Right ventricle myocardium inferior (tissue), 1 donor: ENCODE results near the gene PROSER1. TPM values are rescaled to one million over a fixed set of nuclear protein-coding genes. Genes with fewer than 3 reads are reported as not detected.
"Not testable (repeated sequence)": the region's sequence is repeated elsewhere in the genome, so short reads cannot be mapped to it uniquely, and the experiment has no call there.

Source experiments
- ATAC-seq: fragments of 200-7000 bp; cut with Tn5 transposase; one replicate; pipeline ENCODE4 v1.9.1; 2020; ENCODE audit warnings: mild to moderate bottlenecking, moderate library complexity
- DNase-seq: peaks from one replicate; pipeline ENCODE4 v3.0.0; 2021; ENCODE audit errors: missing footprints
- intact Hi-C: fragments of 100-400 bp; cut with DNase I; formaldehyde crosslinking; loops from one replicate; pipeline ENCODE4 v1.11.0; 2022
- long read RNA-seq: library from polyadenylated mRNA; unstranded; transcript quantifications from one replicate; pipeline ENCODE4 v2.0.0, GENCODE V29; 2021
- total RNA-seq: library from RNA; stranded (reverse); fragmentation: NEBNext Ultra II Directional; extraction: Animal tissue kit (Norgen Biotek cat#: 25700); gene quantifications from one replicate; pipeline ENCODE4 v1.2.1, GENCODE V29; 2021
- donor health status: DM: no; HTN: yes; CAD: no; lungs with severe emphysema.

PROSER1 gene
- total RNA-seq, result 15.9 TPM
- long read RNA-seq, full-length matches to known transcripts, result 4 of 5 reads
- long read RNA-seq, partial matches to known transcripts, result 0 of 5 reads
- long read RNA-seq, other reads (novel, unspliced or antisense), result 1 of 5 reads

DNA sequence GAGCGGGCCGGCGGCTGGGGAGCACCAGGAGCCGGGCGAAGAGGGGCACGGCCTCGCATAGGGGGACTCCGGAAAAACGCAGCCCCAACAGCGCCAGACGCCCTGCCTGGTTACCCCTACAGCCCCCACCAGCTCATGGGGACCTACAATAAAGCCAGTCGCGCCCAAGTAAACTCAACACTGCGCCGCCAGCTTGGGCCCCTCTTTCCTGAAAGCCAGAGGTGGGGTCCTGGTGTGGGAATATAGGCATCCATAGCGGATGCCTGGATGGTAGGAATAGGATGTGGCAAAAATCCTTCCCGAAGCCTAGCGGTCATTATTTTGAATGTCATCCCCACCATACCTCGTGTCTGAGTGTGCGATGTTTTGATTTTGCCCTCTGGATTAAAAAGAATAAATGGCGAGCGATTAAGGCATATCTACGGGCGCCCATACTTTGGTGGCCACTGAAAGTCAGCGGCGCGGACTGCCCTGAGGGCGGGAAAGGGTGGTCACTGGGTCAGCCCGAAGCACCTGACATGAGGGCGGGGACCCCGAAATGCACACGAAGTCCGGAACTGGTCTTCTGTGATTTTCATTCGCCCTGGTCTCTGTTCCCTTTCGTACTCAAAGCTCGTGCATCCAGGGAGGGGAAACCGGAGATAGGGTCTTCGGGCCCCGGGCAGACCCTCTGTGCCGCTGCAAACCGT is at the start of gene PROSER1, which contains the start of gene NHLRC3:
TSS of gene PROSER1 (minus strand) at position 210 of the 689 bp plus-strand sequence. CDS start 847 bp downstream, outside the sequence.
TSS of gene NHLRC3 (plus strand) at position 577 of the 689 bp plus-strand sequence. CDS start 184 bp downstream, outside the sequence.
- peak; percentile 94 for DNase-seq
- ATAC-seq, result peak; percentile 96
- intact Hi-C loops, result loop anchor here (10.0 kb wide), 1 partner anchor 1737 kb away; the partner anchor contains the start of gene MRPS31

- ATAC-seq, intact Hi-C loops, DNase-seq: not testable (repeated sequence)
Observed at GRCh38 chr13:39086251-39086945, 48.5 kb upstream of the PROSER1 start.

DNA sequence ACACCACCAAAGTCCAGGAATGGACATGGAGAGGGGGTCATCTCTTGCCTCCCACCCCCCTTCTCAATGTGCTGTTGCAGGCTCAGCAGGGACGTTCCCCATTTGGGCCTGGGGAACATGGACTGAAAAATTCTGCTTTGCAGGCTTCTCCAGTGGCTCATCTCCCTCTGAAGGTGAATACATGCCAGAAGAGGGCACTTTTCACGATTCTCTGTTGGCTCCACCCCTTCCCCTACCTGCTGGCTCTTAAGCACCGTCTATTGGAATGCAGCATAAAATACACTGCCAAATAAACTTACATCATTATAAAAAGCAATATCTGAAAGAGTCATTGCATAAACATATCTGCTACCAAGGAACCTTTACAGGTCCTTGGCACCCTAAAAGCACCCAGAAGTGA is 36.1 kb upstream of the PROSER1 start:
- no peak for DNase-seq
- intact Hi-C loops, result no loop called here
- ATAC-seq, result no peak

- intact Hi-C loops, result no loop called here
- ATAC-seq (no peak), DNase-seq (no peak)
Observed at GRCh38 chr13:39072842-39073241, 35.0 kb upstream of the PROSER1 start.

DNA sequence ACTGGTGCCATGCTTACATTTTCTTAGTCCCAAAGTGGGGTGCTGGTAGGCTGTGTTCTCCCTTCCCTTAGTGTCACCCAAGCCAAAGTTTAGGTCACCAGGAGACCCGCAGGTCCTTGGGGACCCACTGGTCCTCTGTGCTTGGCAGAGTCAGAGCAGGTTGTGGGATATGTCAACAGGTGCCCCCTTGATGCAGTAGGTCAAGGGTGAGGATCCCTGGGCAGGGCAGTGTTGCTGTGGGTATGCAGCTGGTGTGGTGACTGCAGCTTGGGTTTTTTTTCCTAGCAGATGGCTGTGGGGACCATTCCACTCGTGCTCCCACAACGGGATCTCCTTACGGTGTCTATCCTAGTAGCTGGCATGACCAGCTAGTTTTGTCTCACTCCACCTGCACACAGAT is 24.1 kb upstream of the PROSER1 start:
- DNase-seq (no peak), ATAC-seq (no peak)
- intact Hi-C loops, result no loop called here

DNA sequence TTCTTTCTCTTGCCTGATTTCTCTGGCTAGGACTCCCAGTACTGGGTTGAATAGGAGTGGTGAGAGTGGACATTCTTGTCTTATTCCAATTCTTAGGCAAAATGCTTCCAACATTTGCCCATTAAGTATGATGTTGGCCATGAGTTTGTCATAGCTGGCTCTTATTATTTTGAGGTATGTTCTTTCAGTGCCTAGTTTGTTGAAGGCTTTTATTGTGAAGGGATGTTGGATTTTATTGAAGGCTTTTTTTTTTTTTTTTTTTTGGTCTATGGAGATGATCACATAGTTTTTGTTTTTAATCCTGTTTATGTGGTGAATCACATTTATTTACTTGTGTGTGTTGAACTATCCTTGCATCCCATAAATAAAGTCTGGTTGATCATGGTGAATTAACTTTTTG is 20.2 kb upstream of the PROSER1 start:
- intact Hi-C loops, result loop anchor here (10.0 kb wide), 1 partner anchor 87 kb away; no protein-coding TSS in a partner anchor
- DNase-seq (no peak), ATAC-seq (no peak)

- ATAC-seq, result no peak
- no peak for DNase-seq
- intact Hi-C loops, result loop anchor here (10.0 kb wide), 1 partner anchor 89 kb away; no protein-coding TSS in a partner anchor
Observed at GRCh38 chr13:39056018-39056417, 18.1 kb upstream of the PROSER1 start.

DNA sequence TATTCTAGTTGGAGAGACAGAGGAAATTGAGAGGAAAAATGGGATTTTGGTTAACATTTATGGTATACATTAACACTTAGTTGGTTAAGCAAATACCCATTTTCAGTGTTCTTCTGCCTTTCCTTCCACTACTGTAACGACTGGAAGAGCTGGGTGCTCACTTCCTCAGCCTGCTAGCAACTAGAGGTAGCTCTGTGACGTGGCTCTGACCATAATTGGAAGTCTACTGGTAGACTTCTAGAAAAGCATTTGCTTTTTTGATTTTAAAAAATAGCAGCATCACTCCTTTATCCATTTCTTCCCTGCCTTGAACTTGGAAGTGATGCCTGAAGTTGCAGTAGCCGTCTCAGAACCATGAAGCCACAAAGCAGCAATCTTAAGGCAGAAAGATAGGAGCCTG is 16.2 kb upstream of the PROSER1 start:
- ATAC-seq, result no peak
- DNase-seq, result no peak
- intact Hi-C loops, result loop anchor here (5.0 to 10.0 kb wide), 4 partner anchors 91 to 623 kb away; no protein-coding TSS in a partner anchor

- intact Hi-C loops, result loop anchor here (5.0 to 10.0 kb wide), 4 partner anchors 92 to 624 kb away; no protein-coding TSS in a partner anchor
- ATAC-seq (no peak), DNase-seq (peak; percentile 8)
Observed at GRCh38 chr13:39052944-39053343, 15.1 kb upstream of the PROSER1 start.

GRCh38 chr13:39051157-39051556 is 13.3 kb upstream of the PROSER1 start:
- intact Hi-C loops, result loop anchor here (5.0 to 10.0 kb wide), 4 partner anchors 94 to 626 kb away; no protein-coding TSS in a partner anchor
- DNase-seq, result no peak
- ATAC-seq, result no peak

DNA sequence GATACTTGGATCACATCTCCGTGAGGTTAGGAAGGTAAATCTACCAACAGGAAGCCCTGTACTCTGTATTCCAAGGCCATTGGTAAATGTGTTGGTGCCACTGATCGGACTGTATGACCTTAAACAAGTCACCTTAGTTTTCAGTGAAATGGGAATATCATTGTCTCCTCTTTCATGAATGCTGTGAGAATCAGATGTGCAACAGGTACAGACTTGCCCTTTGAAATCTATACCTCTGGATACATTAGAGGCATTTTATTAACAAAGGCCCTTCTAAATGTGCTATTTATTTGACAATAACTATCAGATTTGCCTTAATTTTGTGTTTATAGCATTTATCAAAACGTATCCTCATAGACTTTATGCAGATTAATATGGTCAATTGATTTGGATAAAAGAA is 11.4 kb upstream of the PROSER1 start:
- intact Hi-C loops, result no loop called here
- no peak for ATAC-seq
- no peak for DNase-seq

DNA sequence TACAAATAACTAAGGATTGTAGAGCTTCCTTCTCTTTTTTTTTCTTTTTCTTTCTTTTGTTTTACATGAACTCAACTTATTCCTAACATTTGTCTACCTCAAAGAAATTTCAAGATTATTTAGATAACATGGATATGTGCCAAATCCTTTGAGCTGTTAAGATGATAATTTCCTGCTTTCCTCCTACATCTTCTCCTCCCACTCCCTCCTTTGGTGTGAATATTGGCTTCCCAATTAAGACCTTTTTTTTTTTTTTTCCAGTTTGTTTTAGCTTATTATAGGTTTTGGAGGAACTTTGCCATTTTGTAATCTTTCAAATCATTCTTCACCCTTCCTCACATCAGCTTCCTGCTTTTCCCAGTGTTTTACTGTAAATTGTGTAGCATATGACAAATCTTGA is 10.9 kb upstream of the PROSER1 start:
- intact Hi-C loops, result no loop called here

DNA sequence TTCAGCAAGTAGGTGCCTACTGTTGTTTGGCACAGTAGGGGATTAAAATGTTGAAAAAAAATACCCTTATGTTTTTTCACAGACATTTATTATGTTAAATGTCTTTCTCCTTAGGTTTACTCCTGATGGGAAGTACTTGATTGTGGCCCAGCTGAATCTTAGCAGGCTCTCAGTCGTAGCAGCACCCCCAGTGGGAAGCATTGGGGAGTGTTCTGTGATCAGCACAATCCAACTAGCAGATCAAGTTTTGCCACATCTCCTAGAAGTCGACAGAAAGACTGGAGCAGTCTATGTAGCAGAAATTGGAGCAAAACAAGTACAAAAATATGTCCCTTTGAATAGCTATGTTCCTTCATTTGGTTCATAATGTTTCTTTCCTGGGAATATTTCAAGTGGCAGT is 9.7 kb upstream of the PROSER1 start:
- intact Hi-C loops, result no loop called here
- ATAC-seq (no peak), DNase-seq (no peak)

More for the DNA sequence above, 10.9 kb upstream of the PROSER1 start:
- ATAC-seq (no peak), DNase-seq (no peak)

DNA sequence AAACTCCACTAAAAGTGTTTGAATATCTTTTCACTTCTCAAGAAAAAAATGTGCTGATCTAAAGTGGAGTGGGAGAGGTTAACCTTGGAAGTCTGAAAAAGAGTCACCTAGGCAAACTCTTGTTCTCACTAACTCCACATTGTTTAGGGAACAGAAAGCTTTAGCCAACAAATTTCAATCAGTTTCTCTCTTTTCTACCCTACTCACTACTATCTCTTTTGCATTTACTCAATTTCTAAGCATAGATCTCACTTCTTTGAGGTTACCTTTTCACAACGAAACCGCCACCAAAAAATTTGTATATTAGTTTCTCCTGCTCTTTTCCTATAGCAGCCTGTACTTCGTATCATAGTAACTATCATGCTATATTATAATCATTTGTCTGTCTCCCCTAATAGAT is 6.6 kb upstream of the PROSER1 start:
- DNase-seq, result no peak
- intact Hi-C loops, result no loop called here
- ATAC-seq, result no peak

DNA sequence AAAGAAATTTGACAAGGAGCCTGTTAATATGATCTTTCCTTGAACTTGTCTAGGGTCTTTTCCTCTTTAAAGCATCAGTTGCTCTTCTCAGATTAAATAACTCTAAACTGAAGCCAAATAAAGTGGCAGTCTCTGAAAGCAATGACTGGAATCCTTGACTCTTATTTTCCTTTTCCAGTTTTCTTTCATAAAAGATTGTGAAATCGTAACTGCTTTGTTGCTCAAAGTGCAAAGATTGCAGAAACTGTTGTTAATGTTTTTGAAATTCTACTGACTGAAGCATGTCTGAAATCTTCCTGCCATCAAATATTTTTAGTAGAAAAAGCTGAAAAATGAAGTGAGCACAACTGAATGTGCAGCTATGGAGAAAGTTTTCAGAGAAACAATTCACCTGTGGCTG is 2.3 kb upstream of the PROSER1 start:
- DNase-seq (no peak), ATAC-seq (no peak)
- intact Hi-C loops, result no loop called here

DNA sequence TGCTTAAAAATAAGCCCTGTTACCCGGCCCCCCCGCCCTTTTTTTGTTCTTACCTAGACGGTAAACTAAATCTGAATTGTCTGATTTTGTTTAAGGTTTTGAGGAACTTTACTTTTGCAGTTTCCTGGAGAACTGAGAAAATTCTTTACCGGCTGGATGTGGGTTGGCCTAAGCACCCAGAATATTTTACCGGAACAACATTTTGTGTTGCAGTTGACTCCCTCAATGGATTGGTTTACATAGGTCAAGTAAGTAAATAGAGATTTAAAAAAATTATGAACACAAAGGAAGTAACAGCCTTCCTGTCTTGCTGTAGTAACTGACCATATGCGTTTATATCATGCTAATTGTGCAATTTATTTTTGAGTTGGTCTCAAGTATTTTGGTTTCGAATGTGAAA is 1.2 kb upstream of the PROSER1 start:
- no peak for DNase-seq
- intact Hi-C loops, result loop anchor here (10.0 kb wide), 1 partner anchor 1736 kb away; the partner anchor contains the start of gene MRPS31
- ATAC-seq, result no peak

- DNase-seq (peak; percentile 68), ATAC-seq (peak; percentile 15)
- intact Hi-C loops, result loop anchor here (10.0 kb wide), 1 partner anchor 1736 kb away; the partner anchor contains the start of gene MRPS31
Observed at GRCh38 chr13:39038569-39039030, 711 bp upstream of the PROSER1 start.

DNA sequence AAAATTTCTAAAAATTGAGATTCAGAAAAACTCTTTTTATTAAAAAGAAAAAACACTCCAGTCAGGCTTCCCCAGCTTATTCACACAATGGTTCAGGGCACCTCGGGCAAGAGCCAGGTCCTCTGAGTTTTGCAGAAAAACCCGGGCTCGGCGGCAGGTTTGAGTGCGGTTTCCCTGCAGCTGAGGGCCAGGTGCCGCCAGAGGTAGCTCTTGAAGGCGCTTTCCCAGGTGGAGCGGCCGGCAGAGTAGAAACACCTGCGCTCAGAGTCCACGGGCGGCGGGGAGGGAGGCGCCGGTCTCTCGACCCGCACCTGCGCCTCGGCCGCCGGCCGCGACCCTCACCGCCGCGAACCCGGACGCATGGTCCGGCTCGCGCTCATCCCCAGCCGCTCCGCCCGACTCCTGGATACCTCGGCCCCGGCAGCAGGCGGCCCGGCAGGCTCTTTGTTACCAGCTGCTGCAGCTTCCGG is 444 bp downstream of the PROSER1 start:
- intact Hi-C loops, result loop anchor here (10.0 kb wide), 1 partner anchor 1737 kb away; the partner anchor contains the start of gene MRPS31
- DNase-seq, result no peak
- ATAC-seq, result no peak

DNA sequence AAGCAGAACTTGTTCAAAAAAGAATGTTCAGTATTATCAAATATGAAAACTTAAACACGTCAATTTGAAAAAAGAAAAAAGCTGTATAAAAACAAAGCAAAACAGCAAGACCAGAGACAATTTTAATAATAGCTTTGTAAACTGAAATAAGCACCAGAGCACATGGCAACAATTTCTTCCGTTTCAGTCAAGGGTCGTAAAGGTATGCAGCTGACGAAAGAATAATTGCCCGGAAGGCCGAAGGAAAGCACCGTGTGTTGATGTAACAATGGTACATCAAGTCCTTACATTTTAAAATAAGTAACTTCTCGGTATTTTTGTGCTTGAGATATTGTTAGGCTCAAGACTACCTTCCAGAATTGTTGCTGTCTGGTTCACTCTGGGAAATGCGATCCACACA is 1.7 kb downstream of the PROSER1 start:
- no peak for DNase-seq
- intact Hi-C loops, result loop anchor here (10.0 kb wide), 1 partner anchor 1739 kb away; the partner anchor contains the start of gene MRPS31
- no peak for ATAC-seq
